HEK293 (cell line): ENCODE results near the gene CCDC9.

Source experiments
- BCL11B ChIP-seq: fragments of 450-650 bp; formaldehyde crosslinking; IDR thresholded peaks from 2 replicates; pipeline ENCODE4 v1.5.1; 2016; ENCODE audit warnings: low read depth, missing biosample characterization, missing genetic modification characterization
- GLIS1 ChIP-seq: fragments of 450-650 bp; formaldehyde crosslinking; IDR thresholded peaks from 2 replicates; pipeline ENCODE4 v1.5.1; 2016; ENCODE audit warnings: missing biosample characterization, missing genetic modification characterization
- GLIS2 ChIP-seq: fragments of 450-650 bp; formaldehyde crosslinking; IDR thresholded peaks from 2 replicates; pipeline ENCODE4 v1.5.1; 2016; ENCODE audit warnings: missing biosample characterization, missing genetic modification characterization
- IKZF3 ChIP-seq: fragments of 450-650 bp; IDR thresholded peaks from 2 replicates; pipeline ENCODE4 v1.5.0; 2018; ENCODE audit warnings: missing biosample characterization, mild to moderate bottlenecking, missing genetic modification characterization, moderate library complexity
- KLF1 ChIP-seq: fragments of 450-650 bp; formaldehyde crosslinking; IDR thresholded peaks from 2 replicates; pipeline ENCODE4 v1.5.1; 2016; ENCODE audit warnings: missing biosample characterization, missing genetic modification characterization
- MZF1 ChIP-seq: fragments of 450-650 bp; formaldehyde crosslinking; IDR thresholded peaks from 2 replicates; pipeline ENCODE4 v1.5.1; 2017; ENCODE audit warnings: missing biosample characterization, missing genetic modification characterization, borderline replicate concordance
- REPIN1 ChIP-seq: fragments of 450-650 bp; formaldehyde crosslinking; IDR thresholded peaks from 2 replicates; pipeline ENCODE4 v1.5.1; 2017; ENCODE audit warnings: missing biosample characterization, missing genetic modification characterization, low read depth
- SP2 ChIP-seq: fragments of 450-650 bp; formaldehyde crosslinking; IDR thresholded peaks from 2 replicates; pipeline ENCODE4 v1.5.1; 2016; ENCODE audit warnings: missing biosample characterization, missing genetic modification characterization
- ZBTB8A ChIP-seq: fragments of 450-650 bp; formaldehyde crosslinking; IDR thresholded peaks from 2 replicates; pipeline ENCODE4 v1.5.1; 2016; ENCODE audit warnings: missing biosample characterization, missing genetic modification characterization
- ZFHX2 ChIP-seq: fragments of 450-650 bp; formaldehyde crosslinking; conservative IDR thresholded peaks from 2 replicates; pipeline ENCODE4 v1.5.1; 2016; ENCODE audit warnings: missing biosample characterization, missing genetic modification characterization
- ZFP69B ChIP-seq: fragments of 450-650 bp; formaldehyde crosslinking; IDR thresholded peaks from 2 replicates; pipeline ENCODE4 v1.5.1; 2016; ENCODE audit warnings: missing biosample characterization, missing genetic modification characterization
- ZIC2 ChIP-seq: fragments of 450-650 bp; formaldehyde crosslinking; IDR thresholded peaks from 2 replicates; pipeline ENCODE4 v1.5.1; 2016; ENCODE audit warnings: missing biosample characterization, missing genetic modification characterization
- ZNF146 ChIP-seq: fragments of 450-650 bp; formaldehyde crosslinking; IDR thresholded peaks from 2 replicates; pipeline ENCODE4 v1.5.1; 2016; ENCODE audit warnings: missing biosample characterization, missing genetic modification characterization
- ZNF2 ChIP-seq: fragments of 450-650 bp; formaldehyde crosslinking; IDR thresholded peaks from 2 replicates; pipeline ENCODE4 v1.5.1; 2016; ENCODE audit warnings: missing biosample characterization, missing genetic modification characterization
- ZNF202 ChIP-seq: fragments of 450-650 bp; formaldehyde crosslinking; IDR thresholded peaks from 2 replicates; pipeline ENCODE4 v1.5.1; 2016; ENCODE audit warnings: missing biosample characterization, missing genetic modification characterization, borderline replicate concordance
- ZNF248 ChIP-seq: fragments of 450-650 bp; formaldehyde crosslinking; IDR thresholded peaks from 2 replicates; pipeline ENCODE4 v1.5.1; 2017; ENCODE audit warnings: missing biosample characterization, missing genetic modification characterization
- ZNF266 ChIP-seq: fragments of 450-650 bp; formaldehyde crosslinking; IDR thresholded peaks from 2 replicates; pipeline ENCODE4 v1.5.1; 2016; ENCODE audit warnings: missing biosample characterization, missing genetic modification characterization, low read depth
- ZNF274 ChIP-seq, 2 experiments: fragments of 200-500 bp in 1 of 2; fragments of 450-650 bp in 1 of 2; sonication (Bioruptor generic) in 1 of 2; formaldehyde crosslinking in 1 of 2; IDR thresholded peaks; 2 replicates each; pipeline versions ENCODE4 v1.5.1 to v1.6.1; 2014 to 2016; ENCODE audit warnings: borderline replicate concordance in 1 of 2, inconsistent platforms in 1 of 2, low read length in 1 of 2, missing biosample characterization in 1 of 2, missing genetic modification characterization in 1 of 2
- ZNF501 ChIP-seq: fragments of 450-650 bp; formaldehyde crosslinking; IDR thresholded peaks from 2 replicates; pipeline ENCODE4 v1.5.1; 2016; ENCODE audit warnings: missing biosample characterization, missing genetic modification characterization
- ZNF510 ChIP-seq: fragments of 450-650 bp; formaldehyde crosslinking; IDR thresholded peaks from 2 replicates; pipeline ENCODE4 v1.5.1; 2018; ENCODE audit warnings: mild to moderate bottlenecking, missing genetic modification characterization, missing biosample characterization; ENCODE audit not compliant: insufficient replicate concordance
- ZNF521 ChIP-seq: fragments of 450-650 bp; formaldehyde crosslinking; IDR thresholded peaks from 2 replicates; pipeline ENCODE4 v1.5.1; 2017; ENCODE audit warnings: missing biosample characterization, mild to moderate bottlenecking, missing genetic modification characterization
- ZNF530 ChIP-seq: fragments of 450-650 bp; formaldehyde crosslinking; IDR thresholded peaks from 2 replicates; pipeline ENCODE4 v1.5.1; 2016; ENCODE audit warnings: low read depth, missing biosample characterization, missing genetic modification characterization
- ZNF558 ChIP-seq: fragments of 450-650 bp; formaldehyde crosslinking; IDR thresholded peaks from 2 replicates; pipeline ENCODE4 v1.5.1; 2016; ENCODE audit warnings: missing biosample characterization, missing genetic modification characterization
- ZNF561 ChIP-seq: fragments of 450-650 bp; IDR thresholded peaks from 2 replicates; pipeline ENCODE4 v1.5.1; 2018; ENCODE audit warnings: missing biosample characterization, missing genetic modification characterization, borderline replicate concordance
- ZNF621 ChIP-seq: fragments of 450-650 bp; formaldehyde crosslinking; IDR thresholded peaks from 2 replicates; pipeline ENCODE4 v1.5.1; 2017; ENCODE audit warnings: missing biosample characterization, missing genetic modification characterization
- ZNF654 ChIP-seq: fragments of 450-650 bp; formaldehyde crosslinking; IDR thresholded peaks from 2 replicates; pipeline ENCODE4 v1.5.1; 2016; ENCODE audit warnings: low read depth, missing biosample characterization, missing genetic modification characterization
- ZNF658 ChIP-seq: fragments of 450-650 bp; formaldehyde crosslinking; IDR thresholded peaks from 2 replicates; pipeline ENCODE4; 2016; ENCODE audit warnings: missing biosample characterization, missing genetic modification characterization
- ZNF830 ChIP-seq: fragments of 450-650 bp; IDR thresholded peaks from 2 replicates; pipeline ENCODE4 v1.5.0; 2018; ENCODE audit warnings: missing biosample characterization, missing genetic modification characterization, low read depth, mild to moderate bottlenecking, moderate library complexity
- ZSCAN30 ChIP-seq: fragments of 450-650 bp; IDR thresholded peaks from 2 replicates; pipeline ENCODE4 v1.5.1; 2018; ENCODE audit warnings: missing biosample characterization, mild to moderate bottlenecking, missing genetic modification characterization, moderate library complexity
- TF ChIP-seq, protein P1 (sequence below): fragments of 450-650 bp; formaldehyde crosslinking; IDR thresholded peaks from 2 replicates; pipeline ENCODE4 v1.5.1; 2016; ENCODE audit warnings: missing biosample characterization, missing genetic modification characterization
- TF ChIP-seq, protein P2 (sequence below): fragments of 450-650 bp; formaldehyde crosslinking; IDR thresholded peaks from 2 replicates; pipeline ENCODE4 v1.5.1; 2017; ENCODE audit warnings: missing biosample characterization, missing genetic modification characterization
- TF ChIP-seq, protein P3 (sequence below): fragments of 450-650 bp; formaldehyde crosslinking; IDR thresholded peaks from 2 replicates; pipeline ENCODE4 v1.5.1; 2016; ENCODE audit warnings: missing biosample characterization, missing genetic modification characterization
- TF ChIP-seq, protein P4 (sequence below): fragments of 450-650 bp; formaldehyde crosslinking; IDR thresholded peaks from 2 replicates; pipeline ENCODE4 v1.5.1; 2017; ENCODE audit warnings: missing biosample characterization, missing genetic modification characterization

Gene CCDC9

DNA sequence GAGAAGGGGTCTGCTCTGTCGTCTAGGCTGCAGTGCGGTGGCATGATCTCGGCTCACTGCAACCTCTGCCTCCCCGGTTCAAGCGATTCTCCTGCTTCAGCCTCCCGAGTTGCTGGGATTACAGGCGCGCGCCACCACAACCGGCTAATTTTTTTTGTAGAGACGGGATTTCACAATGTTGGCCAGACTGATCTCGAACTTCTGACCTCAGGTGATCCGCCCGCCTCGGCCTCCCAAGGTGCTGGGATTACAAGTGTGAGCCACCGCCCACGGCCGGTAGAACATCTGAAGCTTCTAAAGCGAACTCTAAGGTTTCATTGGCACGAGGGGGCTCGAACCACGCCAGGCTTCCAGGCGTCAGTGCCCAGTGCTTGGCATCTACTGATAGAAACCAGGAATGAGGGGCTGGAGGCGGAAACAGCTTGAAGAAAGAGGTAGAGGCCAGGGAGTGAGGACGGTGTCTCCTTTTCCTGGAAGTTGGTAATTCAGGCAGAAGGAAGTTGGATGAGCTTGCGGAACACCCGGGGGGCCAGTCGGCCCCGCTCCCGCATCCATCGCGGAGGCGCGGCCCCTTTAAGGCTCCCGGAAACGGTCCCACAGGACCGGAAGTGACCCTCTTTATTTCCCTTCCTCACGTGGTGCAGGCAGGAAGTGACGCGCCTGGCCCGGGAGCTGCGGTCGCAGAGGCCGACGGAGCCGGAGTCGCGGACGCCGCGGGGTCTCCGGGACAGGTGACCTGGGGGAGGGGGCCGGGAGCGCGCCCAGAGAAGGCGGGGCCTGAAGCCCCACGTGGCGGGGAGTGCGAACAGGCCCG lies at the start of gene CCDC9 (continued):
- TF ChIP-seq, protein P1, sequence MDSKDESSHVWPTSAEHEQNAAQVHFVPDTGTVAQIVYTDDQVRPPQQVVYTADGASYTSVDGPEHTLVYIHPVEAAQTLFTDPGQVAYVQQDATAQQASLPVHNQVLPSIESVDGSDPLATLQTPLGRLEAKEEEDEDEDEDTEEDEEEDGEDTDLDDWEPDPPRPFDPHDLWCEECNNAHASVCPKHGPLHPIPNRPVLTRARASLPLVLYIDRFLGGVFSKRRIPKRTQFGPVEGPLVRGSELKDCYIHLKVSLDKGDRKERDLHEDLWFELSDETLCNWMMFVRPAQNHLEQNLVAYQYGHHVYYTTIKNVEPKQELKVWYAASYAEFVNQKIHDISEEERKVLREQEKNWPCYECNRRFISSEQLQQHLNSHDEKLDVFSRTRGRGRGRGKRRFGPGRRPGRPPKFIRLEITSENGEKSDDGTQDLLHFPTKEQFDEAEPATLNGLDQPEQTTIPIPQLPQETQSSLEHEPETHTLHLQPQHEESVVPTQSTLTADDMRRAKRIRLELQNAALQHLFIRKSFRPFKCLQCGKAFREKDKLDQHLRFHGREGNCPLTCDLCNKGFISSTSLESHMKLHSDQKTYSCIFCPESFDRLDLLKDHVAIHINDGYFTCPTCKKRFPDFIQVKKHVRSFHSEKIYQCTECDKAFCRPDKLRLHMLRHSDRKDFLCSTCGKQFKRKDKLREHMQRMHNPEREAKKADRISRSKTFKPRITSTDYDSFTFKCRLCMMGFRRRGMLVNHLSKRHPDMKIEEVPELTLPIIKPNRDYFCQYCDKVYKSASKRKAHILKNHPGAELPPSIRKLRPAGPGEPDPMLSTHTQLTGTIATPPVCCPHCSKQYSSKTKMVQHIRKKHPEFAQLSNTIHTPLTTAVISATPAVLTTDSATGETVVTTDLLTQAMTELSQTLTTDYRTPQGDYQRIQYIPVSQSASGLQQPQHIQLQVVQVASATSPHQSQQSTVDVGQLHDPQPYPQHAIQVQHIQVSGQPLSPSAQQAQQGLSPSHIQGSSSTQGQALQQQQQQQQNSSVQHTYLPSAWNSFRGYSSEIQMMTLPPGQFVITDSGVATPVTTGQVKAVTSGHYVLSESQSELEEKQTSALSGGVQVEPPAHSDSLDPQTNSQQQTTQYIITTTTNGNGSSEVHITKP (tag by site-specific recombination), result peak; percentile 55; the same call in 1 of the 2 replicates
- peak; percentile 46 for TF ChIP-seq ZIC2 (tag by site-specific recombination)
- TF ChIP-seq ZNF510 (tag by site-specific recombination), result no peak
- TF ChIP-seq IKZF3, result peak; percentile 63
- no peak for TF ChIP-seq ZNF146 (tag by site-specific recombination)
- no peak for TF ChIP-seq ZNF621
- TF ChIP-seq BCL11B (tag by site-specific recombination), result peak; percentile 44; the same call in 1 of the 2 replicates
- TF ChIP-seq ZBTB8A, result peak; percentile 27; the same call in 1 of the 2 replicates
- TF ChIP-seq ZNF654 (tag by site-specific recombination), result no peak
- TF ChIP-seq ZNF530 (tag by site-specific recombination), result no peak
- TF ChIP-seq ZNF658, result no peak
- TF ChIP-seq KLF1 (tag by site-specific recombination), result peak; percentile 23; the same call in 1 of the 2 replicates
- TF ChIP-seq, protein P2, sequence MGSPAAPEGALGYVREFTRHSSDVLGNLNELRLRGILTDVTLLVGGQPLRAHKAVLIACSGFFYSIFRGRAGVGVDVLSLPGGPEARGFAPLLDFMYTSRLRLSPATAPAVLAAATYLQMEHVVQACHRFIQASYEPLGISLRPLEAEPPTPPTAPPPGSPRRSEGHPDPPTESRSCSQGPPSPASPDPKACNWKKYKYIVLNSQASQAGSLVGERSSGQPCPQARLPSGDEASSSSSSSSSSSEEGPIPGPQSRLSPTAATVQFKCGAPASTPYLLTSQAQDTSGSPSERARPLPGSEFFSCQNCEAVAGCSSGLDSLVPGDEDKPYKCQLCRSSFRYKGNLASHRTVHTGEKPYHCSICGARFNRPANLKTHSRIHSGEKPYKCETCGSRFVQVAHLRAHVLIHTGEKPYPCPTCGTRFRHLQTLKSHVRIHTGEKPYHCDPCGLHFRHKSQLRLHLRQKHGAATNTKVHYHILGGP (tag by site-specific recombination), result no peak
- TF ChIP-seq ZNF202 (tag by site-specific recombination), result no peak
- TF ChIP-seq ZSCAN30 (tag by site-specific recombination), result peak; percentile 11; the same call in 1 of the 2 replicates
- TF ChIP-seq, protein P3, sequence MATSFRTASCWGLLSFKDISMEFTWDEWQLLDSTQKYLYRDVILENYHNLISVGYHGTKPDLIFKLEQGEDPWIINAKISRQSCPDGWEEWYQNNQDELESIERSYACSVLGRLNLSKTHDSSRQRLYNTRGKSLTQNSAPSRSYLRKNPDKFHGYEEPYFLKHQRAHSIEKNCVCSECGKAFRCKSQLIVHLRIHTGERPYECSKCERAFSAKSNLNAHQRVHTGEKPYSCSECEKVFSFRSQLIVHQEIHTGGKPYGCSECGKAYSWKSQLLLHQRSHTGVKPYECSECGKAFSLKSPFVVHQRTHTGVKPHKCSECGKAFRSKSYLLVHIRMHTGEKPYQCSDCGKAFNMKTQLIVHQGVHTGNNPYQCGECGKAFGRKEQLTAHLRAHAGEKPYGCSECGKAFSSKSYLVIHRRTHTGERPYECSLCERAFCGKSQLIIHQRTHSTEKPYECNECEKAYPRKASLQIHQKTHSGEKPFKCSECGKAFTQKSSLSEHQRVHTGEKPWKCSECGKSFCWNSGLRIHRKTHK (tag by site-specific recombination), result no peak
- no peak for TF ChIP-seq MZF1 (tag by site-specific recombination)
- peak; percentile 47 for TF ChIP-seq ZFHX2
- no peak for TF ChIP-seq ZNF248 (tag by site-specific recombination)
- peak; percentile 100 for TF ChIP-seq ZFP69B (tag by site-specific recombination)
- TF ChIP-seq ZNF274 (IDR thresholded peaks at IDR 0.05; ENCODE audit: low read length), result no peak
- TF ChIP-seq ZNF274 (tag by site-specific recombination; IDR thresholded peaks at IDR 0.05; ENCODE audit: borderline replicate concordance), result no peak
- peak; percentile 72; the same call in 1 of the 2 replicates for TF ChIP-seq ZNF561 (tag by site-specific recombination)
- TF ChIP-seq ZNF830 (tag by site-specific recombination), result no peak
- TF ChIP-seq ZNF2, result 0 out of 2 replicates have a peak, but pooled peaks have one; percentile 59
- no peak for TF ChIP-seq ZNF501 (tag by site-specific recombination)
- TF ChIP-seq ZNF558 (tag by site-specific recombination), result no peak
- TF ChIP-seq, protein P4, sequence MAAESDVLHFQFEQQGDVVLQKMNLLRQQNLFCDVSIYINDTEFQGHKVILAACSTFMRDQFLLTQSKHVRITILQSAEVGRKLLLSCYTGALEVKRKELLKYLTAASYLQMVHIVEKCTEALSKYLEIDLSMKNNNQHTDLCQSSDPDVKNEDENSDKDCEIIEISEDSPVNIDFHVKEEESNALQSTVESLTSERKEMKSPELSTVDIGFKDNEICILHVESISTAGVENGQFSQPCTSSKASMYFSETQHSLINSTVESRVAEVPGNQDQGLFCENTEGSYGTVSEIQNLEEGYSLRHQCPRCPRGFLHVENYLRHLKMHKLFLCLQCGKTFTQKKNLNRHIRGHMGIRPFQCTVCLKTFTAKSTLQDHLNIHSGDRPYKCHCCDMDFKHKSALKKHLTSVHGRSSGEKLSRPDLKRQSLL (tag by site-specific recombination), result peak; percentile 82
- peak; percentile 63 for TF ChIP-seq SP2 (tag by site-specific recombination)
- TF ChIP-seq GLIS2 (tag by site-specific recombination), result peak; percentile 71
- no peak for TF ChIP-seq ZNF266 (tag by site-specific recombination)
- TF ChIP-seq GLIS1 (tag by site-specific recombination), result peak; percentile 77
- no peak for TF ChIP-seq REPIN1 (tag by site-specific recombination)
- TF ChIP-seq ZNF521 (tag by site-specific recombination), result no peak
